HG03103 (cell line): ENCODE measurements around the gene DLG1.
A peak's percentile ranks its signal among the peaks of the same experiment; 100 is the strongest.
"Not testable (repeated sequence)": the region's sequence is repeated elsewhere in the genome, so short reads cannot be mapped to it uniquely, and the experiment has no call there.

Source experiments
- ATAC-seq: cut with Tn5 transposase; IDR thresholded peaks from one replicate; pipeline ENCODE4 v1.9.1; 2021; ENCODE audit warnings: low read depth; ENCODE audit not compliant: unreplicated experiment

Gene DLG1

GRCh38 chr3:197040658-197041057 is 257.8 kb downstream of the DLG1 start:
- no peak for ATAC-seq

DNA sequence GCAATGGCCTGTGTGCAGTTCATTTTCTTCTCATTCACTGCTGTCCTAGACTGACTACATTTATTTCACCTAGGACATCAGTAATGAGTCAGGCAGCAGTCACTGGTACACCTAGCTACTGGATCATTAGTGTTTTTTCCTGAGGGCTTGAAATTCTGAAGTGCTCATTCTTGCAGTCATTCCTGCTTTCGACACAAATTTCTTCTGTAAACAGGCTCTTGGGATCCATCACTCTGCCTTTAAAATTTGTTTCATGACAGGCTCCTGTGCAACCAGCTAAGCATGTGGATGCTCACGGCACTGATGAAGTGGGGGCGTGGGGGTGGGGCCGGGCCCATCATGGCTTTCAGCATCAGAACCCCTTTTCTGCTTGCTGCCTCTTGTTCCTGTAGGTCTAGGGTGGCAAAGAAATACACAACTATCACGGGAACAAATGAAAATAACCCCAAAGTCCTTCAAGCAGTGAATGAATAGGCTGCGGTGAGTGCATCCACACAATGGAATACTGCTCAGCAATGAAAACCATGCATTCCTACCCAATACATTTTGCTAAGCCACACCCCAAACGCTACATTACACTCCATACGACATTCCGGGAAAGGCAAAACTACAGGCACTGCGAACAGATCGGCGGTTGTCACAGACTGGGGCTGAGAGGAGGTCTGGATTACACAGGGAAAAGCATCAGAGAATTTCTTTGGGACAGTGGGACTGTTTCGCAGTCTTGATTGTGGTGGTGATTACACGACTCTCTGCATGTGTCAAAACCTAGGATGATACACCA is 259.5 kb downstream of the DLG1 start:
- ATAC-seq, result no peak

- no peak for ATAC-seq
Measured at GRCh38 chr3:197035577-197035976, 262.8 kb downstream of the DLG1 start.

DNA sequence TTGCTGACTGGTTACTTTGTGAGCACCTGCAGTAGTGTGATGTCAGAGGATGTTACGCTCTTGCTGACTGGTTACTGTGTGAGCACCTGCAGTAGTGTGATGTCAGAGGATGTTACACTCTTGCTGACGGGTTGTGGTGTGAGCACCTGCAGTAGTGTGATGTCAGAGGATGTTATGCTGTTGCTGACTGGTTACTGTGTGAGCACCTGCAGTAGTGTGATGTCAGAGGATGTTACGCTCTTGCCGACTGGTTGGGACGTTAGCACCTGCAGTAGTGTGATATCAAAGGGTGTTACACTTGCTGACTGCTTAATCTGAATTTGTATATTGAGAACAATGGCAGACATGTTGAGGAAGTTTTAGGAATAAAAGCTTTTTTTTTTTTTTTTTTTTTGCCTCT is 263.6 kb downstream of the DLG1 start:
- not testable (repeated sequence) for ATAC-seq

- ATAC-seq, result not testable (repeated sequence)
Measured at GRCh38 chr3:197033764-197034163, 264.6 kb downstream of the DLG1 start.

DNA sequence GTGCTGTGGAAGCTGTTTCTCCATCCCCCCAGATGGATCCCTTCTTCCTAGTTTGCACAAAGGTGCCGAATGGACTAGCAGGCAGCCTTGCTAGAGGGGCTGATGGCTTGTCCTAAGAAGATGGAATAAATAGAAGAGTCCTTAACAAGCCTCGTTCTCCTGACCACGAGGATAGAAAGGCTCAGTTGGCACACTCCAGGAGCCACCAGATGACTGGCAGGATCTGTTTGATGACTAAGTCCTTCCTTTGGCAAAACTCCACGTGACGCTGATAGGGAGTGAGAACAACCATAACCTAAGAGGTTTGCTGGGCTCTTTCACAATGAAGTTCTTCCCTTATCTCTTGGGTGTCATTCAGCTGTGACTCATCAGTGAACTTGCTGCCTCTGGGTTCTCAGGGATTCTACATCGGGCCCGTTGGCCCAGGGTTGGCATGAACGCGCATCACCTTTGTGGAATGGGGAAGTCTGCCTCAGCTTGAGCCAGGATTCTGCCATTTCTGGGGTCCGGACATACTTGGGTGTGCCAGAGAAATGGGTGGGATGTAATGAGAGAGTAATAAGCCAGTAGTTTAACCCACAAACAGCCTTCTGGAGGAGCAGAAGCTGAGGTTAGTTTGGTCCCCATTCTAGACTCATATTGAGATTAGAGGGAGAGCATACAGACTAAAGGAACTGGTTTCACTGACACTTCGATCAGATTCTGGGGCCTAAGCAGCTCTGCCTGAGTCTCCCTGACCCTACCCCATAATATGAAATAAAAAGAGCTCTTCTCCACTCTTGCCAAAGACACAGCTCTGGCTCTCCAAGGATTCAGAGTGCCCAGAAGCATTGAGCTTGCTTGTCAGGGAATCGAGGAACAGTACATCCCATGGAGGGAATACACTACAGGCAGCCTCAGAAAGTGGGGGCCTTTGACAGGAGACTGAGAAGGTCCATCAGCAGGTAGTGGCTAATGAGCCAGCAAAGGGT is 266.8 kb downstream of the DLG1 start:
- ATAC-seq, result no peak

DNA sequence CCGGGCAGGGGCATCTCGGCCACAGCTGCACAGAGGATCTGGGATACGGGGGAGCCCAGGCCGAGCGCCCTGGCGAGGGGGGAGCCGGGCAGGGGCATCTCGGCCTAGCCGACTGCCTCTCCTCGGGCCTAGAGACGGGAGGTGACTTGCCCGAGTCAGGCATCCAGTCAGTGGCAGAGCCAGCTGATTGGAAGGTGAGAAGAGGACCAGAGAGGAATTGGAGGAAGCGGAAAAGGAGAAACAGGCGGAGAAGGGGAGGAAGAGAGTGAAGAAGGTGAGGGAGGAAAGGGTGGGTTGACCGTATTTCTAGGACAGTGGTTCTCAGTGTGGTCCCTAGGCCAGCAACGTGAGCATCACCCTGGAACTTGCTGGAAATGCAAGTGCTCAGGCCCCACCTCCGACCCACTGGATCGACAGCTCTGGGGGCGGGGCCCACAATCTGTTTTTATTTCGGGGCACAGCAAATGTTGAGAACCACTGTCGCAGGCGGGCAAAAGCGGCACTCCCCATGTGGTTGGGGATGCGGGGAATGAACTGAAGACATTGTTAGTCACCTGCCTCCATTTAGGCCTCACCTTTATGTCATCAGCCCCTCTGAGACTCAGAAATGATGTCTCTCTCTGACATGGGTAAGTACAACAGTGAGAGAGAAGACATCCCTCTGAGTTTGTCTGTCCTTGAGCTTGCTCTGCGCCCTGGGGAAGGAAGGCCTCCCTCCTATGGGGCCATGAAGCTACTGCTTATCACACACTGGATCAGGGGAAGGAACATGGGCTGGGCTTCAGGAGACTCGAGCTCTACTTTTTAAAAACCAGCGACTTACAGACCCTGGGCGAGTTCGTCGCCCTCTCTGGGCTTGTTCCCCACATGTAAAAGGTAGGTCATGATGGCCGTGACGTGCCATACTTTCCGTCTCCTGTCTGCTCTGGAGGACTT is 267.8 kb downstream of the DLG1 start:
- no peak for ATAC-seq

DNA sequence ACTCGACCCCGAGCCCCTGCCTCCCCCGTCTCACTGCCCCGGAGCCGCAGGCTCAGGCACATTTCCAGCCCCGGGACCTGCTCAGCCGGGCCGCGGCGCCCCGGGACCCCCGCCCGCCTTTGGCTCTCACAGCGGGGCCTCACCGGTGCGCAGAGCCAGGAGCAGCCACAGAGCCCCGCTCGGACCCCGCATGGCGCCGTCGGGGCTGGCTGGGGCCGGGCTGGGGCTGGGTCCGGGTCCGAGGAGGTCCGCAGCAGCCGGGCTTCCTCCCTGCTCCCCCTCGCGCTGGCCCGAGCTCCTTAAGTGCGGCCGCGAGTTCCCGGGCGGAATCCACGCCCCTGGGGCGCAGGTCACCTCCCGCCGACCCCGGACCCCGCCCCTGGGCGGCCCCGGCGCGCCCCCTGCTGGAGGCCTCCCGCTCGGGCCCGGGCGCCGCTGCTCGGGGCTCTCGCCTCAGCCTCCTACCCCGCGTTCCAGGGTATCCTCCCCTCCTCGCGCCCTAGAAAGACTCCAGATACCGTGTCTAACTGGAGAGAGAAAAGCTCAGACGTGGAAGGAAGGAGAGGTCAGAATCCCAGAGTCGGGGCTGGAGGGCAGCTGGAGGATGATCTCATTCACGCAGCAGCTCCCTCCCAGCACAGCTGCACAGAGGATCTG is 268.8 kb downstream of the DLG1 start, which contains the start of gene MELTF:
Gene MELTF (minus strand): TSS at position 307 of the 657 bp plus-strand sequence. CDS start 115 bp downstream, at position 192.
- ATAC-seq, result peak; percentile 71

GRCh38 chr3:197028728-197029510 is 269.5 kb downstream of the DLG1 start:
- peak; percentile 11 for ATAC-seq

- no peak for ATAC-seq
Measured at GRCh38 chr3:197027896-197028727, 270.3 kb downstream of the DLG1 start.

DNA sequence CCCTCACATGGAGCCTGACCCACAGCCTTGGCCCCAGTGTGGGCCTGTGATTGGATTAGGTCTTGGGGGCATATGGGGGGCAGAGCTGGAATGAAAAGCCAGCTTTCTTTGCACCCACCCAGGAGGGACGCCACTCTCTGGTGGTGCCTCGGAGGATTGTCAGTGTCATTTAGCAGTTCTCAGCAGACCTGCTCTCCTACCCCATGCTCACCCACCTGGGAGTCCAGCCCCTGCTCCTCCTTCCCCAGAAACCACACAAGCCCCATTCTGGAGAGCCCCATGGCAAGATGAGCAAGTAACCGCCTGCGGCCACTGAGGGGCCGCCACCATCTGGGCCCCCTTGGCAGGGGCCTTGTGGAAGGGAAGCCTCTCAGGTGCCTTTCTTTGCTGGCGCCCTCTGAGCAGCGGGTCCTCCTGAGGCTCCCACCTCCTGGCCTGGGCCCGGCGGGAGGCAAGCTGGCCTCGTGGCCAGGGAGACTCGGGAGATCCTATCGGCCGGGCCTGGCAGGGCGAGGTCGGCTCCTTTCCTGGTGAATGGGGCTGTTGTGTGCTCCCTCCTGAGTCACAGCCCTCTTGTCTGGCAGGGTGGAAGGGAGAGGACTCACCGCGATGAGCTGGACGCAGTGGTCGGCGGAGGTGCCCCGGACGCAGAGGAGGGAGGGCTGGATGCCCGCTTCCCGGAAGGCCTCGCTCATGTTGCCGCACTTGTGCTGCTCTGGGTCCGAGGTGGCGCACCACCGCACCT is 271.1 kb downstream of the DLG1 start:
- ATAC-seq, result no peak

DNA sequence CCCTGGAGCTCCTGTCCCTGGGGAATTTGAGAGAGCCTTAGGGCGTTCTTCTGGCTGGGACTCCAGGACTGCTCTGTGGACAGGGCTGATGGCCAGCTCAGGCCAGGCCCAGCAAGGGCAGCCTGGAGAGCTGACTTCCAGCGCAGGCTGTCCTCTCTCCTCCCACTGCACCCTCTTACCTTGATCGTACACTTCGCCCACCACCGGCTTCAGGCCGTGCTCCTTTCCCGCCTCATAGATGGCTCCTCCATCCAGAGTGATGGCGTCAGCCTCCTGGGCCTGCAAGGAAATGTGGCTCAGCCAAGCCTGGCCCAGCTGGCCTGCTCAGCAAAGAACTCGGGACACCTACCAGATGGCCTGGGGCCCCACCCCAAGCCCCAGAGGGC is 271.9 kb downstream of the DLG1 start:
- ATAC-seq, result no peak

DNA sequence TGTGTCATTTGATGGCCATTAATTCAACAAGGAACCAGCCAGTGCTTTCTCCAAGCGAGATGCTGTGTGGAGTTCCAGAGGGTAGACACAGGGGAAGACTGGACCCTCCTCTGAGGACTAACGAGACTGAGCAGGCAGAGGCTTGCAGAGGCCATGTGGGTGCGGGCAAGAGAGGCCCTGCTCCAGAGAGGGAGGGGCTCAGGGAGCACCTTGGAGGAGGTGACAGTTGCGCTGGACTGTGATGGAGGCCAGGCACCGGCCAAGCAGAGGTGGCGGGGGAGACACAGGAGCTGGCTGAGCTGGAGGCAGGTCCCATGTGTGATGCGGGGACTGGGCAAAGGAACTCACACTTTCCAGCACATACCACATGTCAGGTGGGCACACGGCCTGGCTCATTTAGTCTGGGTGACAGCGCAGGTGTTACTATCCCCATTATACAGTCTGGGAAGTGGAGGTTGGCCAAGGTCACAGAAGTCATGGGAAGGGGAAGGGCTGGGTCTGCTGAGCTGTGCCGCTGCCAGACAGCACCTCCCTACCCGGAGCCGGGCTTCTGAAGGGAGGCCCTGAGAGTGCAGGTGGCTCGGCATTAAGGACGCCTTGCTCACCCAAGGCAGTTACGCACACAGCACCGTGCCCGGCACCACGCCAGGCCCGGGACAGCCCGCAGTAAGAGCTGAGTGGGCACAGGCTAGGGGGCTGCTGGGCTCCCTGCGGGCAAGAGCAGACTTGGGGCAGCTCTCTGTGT is 272.5 kb downstream of the DLG1 start:
- ATAC-seq, result no peak

- ATAC-seq, result no peak
Measured at GRCh38 chr3:197024881-197025735, 273.3 kb downstream of the DLG1 start.

DNA sequence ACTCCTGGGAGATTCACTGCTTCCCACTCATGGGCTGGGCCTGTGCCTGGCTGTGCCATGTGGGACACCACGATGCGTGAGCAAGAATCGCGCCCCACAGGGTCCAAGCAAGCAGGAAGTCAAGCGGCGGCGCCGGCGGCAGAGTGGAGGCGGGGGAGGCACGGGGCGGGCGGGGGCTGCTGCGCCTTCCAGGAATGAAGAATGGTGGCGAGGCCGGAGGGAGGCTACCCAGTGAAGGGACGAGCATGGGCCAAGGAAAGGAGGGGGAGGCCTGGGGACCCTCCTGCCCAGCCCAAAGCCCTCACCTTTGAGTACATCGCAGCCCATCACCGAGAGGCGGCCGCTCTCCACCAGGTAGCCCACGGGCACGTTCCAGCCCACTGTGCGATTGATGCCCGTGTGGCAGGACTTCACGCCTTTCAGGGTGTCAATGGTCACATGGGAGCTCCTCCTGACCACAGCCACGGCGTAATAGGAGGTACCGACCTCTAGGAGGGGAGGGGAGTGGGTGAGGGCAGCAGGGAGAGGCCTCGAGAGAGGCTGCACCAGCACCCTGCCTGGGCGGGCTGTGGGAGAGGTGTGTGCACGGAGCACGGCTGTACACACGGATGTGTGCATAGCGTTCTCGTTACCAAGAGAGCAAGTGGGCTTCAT is 274.3 kb downstream of the DLG1 start:
- no peak for ATAC-seq
